GM23338 (cell line): Measurements from ENCODE around the gene CCDC63.
"Not testable (repeated sequence)": the region's sequence is repeated elsewhere in the genome, so short reads cannot be mapped to it uniquely, and the experiment has no call there.

Experiments used
- CTCF ChIP-seq, 2 experiments: fragments of 200-600 bp in 1 of 2; sonication (generic) in 1 of 2; conservative IDR thresholded peaks; 2 replicates each; pipeline versions ENCODE4 v1.5.1 to v1.6.1; 2016 to 2017; ENCODE audit warnings: antibody characterized with exemption in 2 of 2, low read depth in 2 of 2, mild to moderate bottlenecking in 2 of 2, moderate library complexity in 1 of 2
- ETS1 ChIP-seq: IDR thresholded peaks from 2 replicates; pipeline ENCODE4 v1.6.1; 2016; ENCODE audit warnings: antibody characterized with exemption
- EZH2 ChIP-seq: fragments of 200-600 bp; sonication (generic); IDR thresholded peaks from one replicate; pipeline ENCODE4 v1.8.0; 2017; ENCODE audit warnings: antibody characterized with exemption, mild to moderate bottlenecking, low read depth; ENCODE audit not compliant: unreplicated experiment
- EZH2phosphoT487 ChIP-seq: fragments of 200-600 bp; sonication (generic); IDR thresholded peaks from one replicate; pipeline ENCODE4 v1.8.1; 2018; ENCODE audit warnings: antibody characterized with exemption; ENCODE audit not compliant: unreplicated experiment
- JUNB ChIP-seq: IDR thresholded peaks from one replicate; pipeline ENCODE4 v1.6.1; 2016; ENCODE audit warnings: antibody characterized with exemption; ENCODE audit not compliant: unreplicated experiment
- POLR2AphosphoS5 ChIP-seq: IDR thresholded peaks from 2 replicates; pipeline ENCODE4 v1.6.1; 2016; ENCODE audit warnings: antibody characterized with exemption, low read depth
- REST ChIP-seq: IDR thresholded peaks from one replicate; pipeline ENCODE4 v1.6.1; 2018; ENCODE audit warnings: antibody characterized with exemption; ENCODE audit not compliant: unreplicated experiment
- STAT1 ChIP-seq: IDR thresholded peaks from one replicate; pipeline ENCODE4 v1.6.1; 2016; ENCODE audit warnings: antibody characterized with exemption; ENCODE audit not compliant: unreplicated experiment
- ZNF114 ChIP-seq: fragments of 250-450 bp; sonication (Bioruptor Pico); IDR thresholded peaks from 2 replicates; pipeline ENCODE4 v1.5.0; 2020; ENCODE audit warnings: mild to moderate bottlenecking, moderate library complexity
- ZNF462 ChIP-seq: fragments of 250-450 bp; sonication (Bioruptor Pico); IDR thresholded peaks from 2 replicates; pipeline ENCODE4 v1.5.0; 2020; ENCODE audit warnings: mild to moderate bottlenecking, moderate library complexity

GRCh38 chr12:110950466-110950865 is 103.7 kb downstream of the CCDC63 start:
- not testable (repeated sequence) for TF ChIP-seq CTCF (conservative IDR thresholded peaks at IDR 0.05; ENCODE audit: low read depth in 2 of 2); REST; EZH2phosphoT487; JUNB; EZH2; POLR2AphosphoS5; ZNF114 (CRISPR knock-in tag); STAT1; ZNF462 (CRISPR knock-in tag); ETS1
